Germinal center (tissue), 1 donor: ENCODE results near the gene C1QTNF8.
"Not testable (repeated sequence)": the region's sequence is repeated elsewhere in the genome, so short reads cannot be mapped to it uniquely, and the experiment has no call there.

Experiments used
- DNase-seq: peaks from one replicate; pipeline ENCODE4 v3.0.0; 2012; ENCODE audit warnings: mixed read lengths, low spot score

C1QTNF8 gene

GRCh38 chr16:1093284-1094123 is 2.5 kb downstream of the C1QTNF8 start:
- DNase-seq: no peak

- DNase-seq: not testable (repeated sequence)
Observed at GRCh38 chr16:1092685-1093283, 3.3 kb downstream of the C1QTNF8 start.

GRCh38 chr16:1091992-1092552 is 4.0 kb downstream of the C1QTNF8 start:
- DNase-seq: no peak

- no peak for DNase-seq
Observed at GRCh38 chr16:1090620-1091587, 5.1 kb downstream of the C1QTNF8 start.

GRCh38 chr16:1089822-1090619 is 6.0 kb downstream of the C1QTNF8 start:
- no peak for DNase-seq

- no peak for DNase-seq
Observed at GRCh38 chr16:1089439-1089821, 6.6 kb downstream of the C1QTNF8 start.

GRCh38 chr16:1088295-1089170 is 7.5 kb downstream of the C1QTNF8 start:
- no peak for DNase-seq

- not testable (repeated sequence) for DNase-seq
Observed at GRCh38 chr16:1086443-1086842, 9.6 kb downstream of the C1QTNF8 start.

- DNase-seq: no peak
Observed at GRCh38 chr16:1084971-1085370, 11.1 kb downstream of the C1QTNF8 start.

- DNase-seq: no peak
Observed at GRCh38 chr16:1082952-1083675, 12.9 kb downstream of the C1QTNF8 start.

GRCh38 chr16:1082266-1082951 is 13.6 kb downstream of the C1QTNF8 start:
- DNase-seq: no peak

GRCh38 chr16:1081734-1082265 is 14.2 kb downstream of the C1QTNF8 start:
- no peak for DNase-seq

GRCh38 chr16:1080801-1081733 is 15.0 kb downstream of the C1QTNF8 start:
- no peak for DNase-seq

- DNase-seq: no peak
Observed at GRCh38 chr16:1079786-1080525, 16.1 kb downstream of the C1QTNF8 start.

GRCh38 chr16:1079341-1079740 is 16.7 kb downstream of the C1QTNF8 start:
- no peak for DNase-seq

GRCh38 chr16:1078579-1079021 is 17.4 kb downstream of the C1QTNF8 start:
- no peak for DNase-seq
